HUES64 (cell line): ENCODE results near the gene SYNE1.

Source experiments
- H3K27ac ChIP-seq: 2 replicates; pipeline ENCODE4 v1.7.0; 2013; ENCODE audit warnings: low read depth, low read length, inconsistent platforms
- H3K27me3 ChIP-seq: 2 replicates; pipeline ENCODE4 v1.6.1; 2013; ENCODE audit warnings: mild to moderate bottlenecking, low read length; ENCODE audit not compliant: insufficient read depth
- H3K36me3 ChIP-seq: 2 replicates; pipeline ENCODE4 v1.6.1; 2013; ENCODE audit warnings: mild to moderate bottlenecking, low read length; ENCODE audit not compliant: insufficient read depth
- H3K4me1 ChIP-seq: 2 replicates; pipeline ENCODE4 v1.6.1; 2013; ENCODE audit warnings: mild to moderate bottlenecking, low read length, moderate library complexity; ENCODE audit not compliant: insufficient read depth
- H3K4me3 ChIP-seq: 2 replicates; pipeline ENCODE4 v1.5.1; 2013; ENCODE audit warnings: mild to moderate bottlenecking, low read length, moderate library complexity
- H3K9ac ChIP-seq: 2 replicates; pipeline ENCODE4 v1.6.1; 2013; ENCODE audit warnings: mild to moderate bottlenecking, low read depth, low read length
- H3K9me3 ChIP-seq: 2 replicates; pipeline ENCODE4 v1.6.1; 2013; ENCODE audit warnings: low read depth, low read length; ENCODE audit not compliant: insufficient read depth
- WGBS: fragments of 150-250, 120-280 bp; methylation state at CpG from one replicate; pipeline ENCODE4 v1.1.7; 2013; ENCODE audit warnings: missing lambda C conversion rate; 5-methylcytosine and 5-hydroxymethylcytosine counted together

SYNE1 gene

GRCh38 chr6:152110886-152111820, 526.0 kb downstream of the SYNE1 start:
- H3K4me1 ChIP-seq, result no peaks in the 10 kb centered on the region
- 91% methylated on average over 20 of the region's 20 CpGs for WGBS

GRCh38 chr6:152107973-152108372, 529.2 kb downstream of the SYNE1 start:
- H3K36me3 ChIP-seq, result no peaks in the 10 kb centered on the region
- H3K27ac ChIP-seq, result no peak overlapping the region
- no peaks in the 10 kb centered on the region; the same call in 1 of the 2 replicates for H3K4me1 ChIP-seq
- H3K9ac ChIP-seq, result no peak overlapping the region
- H3K4me3 ChIP-seq, result no peak overlapping the region
- no peaks in the 10 kb centered on the region for H3K27me3 ChIP-seq
- no peaks in the 10 kb centered on the region for H3K9me3 ChIP-seq
- 91% methylated on average over 4 of the region's 4 CpGs for WGBS

More at GRCh38 chr6:152110886-152111820, 526.0 kb downstream of the SYNE1 start:
- Histone ChIP-seq H3K27me3 (no peaks in the 10 kb centered on the region), H3K9ac (no peak overlapping the region), H3K36me3 (no peaks in the 10 kb centered on the region), H3K4me3 (no peak overlapping the region), H3K27ac (no peak overlapping the region), H3K9me3 (no peaks in the 10 kb centered on the region)

GRCh38 chr6:152100183-152100618, 537.0 kb downstream of the SYNE1 start:
- no peaks in the 10 kb centered on the region for H3K27me3 ChIP-seq
- H3K9ac ChIP-seq, result no peak overlapping the region
- no peak overlapping the region for H3K4me3 ChIP-seq
- H3K27ac ChIP-seq, result no peak overlapping the region
- peaks cover 12% of the 10 kb centered on the region; the same call in 1 of the 2 replicates for H3K4me1 ChIP-seq
- H3K9me3 ChIP-seq, result no peaks in the 10 kb centered on the region
- 76% methylated on average over 6 of the region's 7 CpGs for whole genome bisulfite sequencing
- no peaks in the 10 kb centered on the region for H3K36me3 ChIP-seq

DNA sequence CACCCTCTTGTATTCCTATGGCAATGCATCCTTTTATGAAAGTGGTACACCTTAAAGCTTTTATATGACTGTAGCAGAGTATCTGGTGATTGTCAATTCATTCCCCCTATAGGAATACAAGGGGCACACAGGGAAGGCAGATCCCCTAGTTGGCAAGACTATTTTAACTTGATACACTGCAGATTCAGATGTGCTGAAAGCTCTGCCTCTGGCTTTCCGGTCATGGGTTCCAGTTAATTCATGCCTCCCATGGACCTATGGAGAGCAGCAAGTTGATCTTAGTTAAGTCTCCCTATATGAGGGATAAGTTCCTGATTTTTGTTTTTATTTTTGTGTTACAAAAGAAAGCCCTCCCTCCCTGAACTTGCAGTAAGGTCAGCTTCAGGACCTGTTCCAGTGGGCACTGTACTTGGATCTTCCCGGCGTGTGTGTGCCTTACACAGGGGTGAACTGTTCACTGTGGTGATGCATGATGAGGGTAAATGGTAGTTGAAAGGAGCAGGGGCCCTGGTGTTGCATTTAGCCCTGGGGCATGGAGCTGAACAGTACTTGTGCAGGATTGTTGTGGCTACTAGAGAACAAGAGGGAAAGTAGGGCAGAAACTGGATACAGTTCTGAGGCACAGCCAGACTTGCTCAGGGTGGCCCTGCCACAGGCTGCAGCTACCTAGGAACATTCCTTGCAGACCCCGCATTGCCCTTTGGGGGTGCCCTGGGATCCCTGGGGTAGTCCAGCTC, 537.5 kb downstream of the SYNE1 start:
- Histone ChIP-seq H3K9me3 (no peaks in the 10 kb centered on the region), H3K4me1 (peaks cover 12% of the 10 kb centered on the region; the same call in 1 of the 2 replicates), H3K9ac (no peak overlapping the region), H3K4me3 (no peak overlapping the region), H3K27me3 (no peaks in the 10 kb centered on the region), H3K36me3 (no peaks in the 10 kb centered on the region), H3K27ac (no peak overlapping the region)
- 92% methylated on average over 4 of the region's 4 CpGs for WGBS

DNA sequence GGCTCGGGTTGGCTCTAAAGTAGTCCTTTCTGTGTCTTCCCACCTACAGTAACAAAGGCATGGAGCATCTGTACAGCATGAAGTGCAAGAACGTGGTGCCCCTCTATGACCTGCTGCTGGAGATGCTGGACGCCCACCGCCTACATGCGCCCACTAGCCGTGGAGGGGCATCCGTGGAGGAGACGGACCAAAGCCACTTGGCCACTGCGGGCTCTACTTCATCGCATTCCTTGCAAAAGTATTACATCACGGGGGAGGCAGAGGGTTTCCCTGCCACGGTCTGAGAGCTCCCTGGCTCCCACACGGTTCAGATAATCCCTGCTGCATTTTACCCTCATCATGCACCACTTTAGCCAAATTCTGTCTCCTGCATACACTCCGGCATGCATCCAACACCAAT, 538.5 kb downstream of the SYNE1 start:
- peaks cover 12% of the 10 kb centered on the region; the same call in 1 of the 2 replicates for H3K4me1 ChIP-seq
- H3K9me3 ChIP-seq, result no peaks in the 10 kb centered on the region
- H3K36me3 ChIP-seq, result no peaks in the 10 kb centered on the region
- H3K4me3 ChIP-seq, result no peak overlapping the region
- no peak overlapping the region for H3K9ac ChIP-seq
- 95% methylated on average over 14 of the region's 14 CpGs for WGBS
- H3K27me3 ChIP-seq, result no peaks in the 10 kb centered on the region
- no peak overlapping the region for H3K27ac ChIP-seq

- no peaks in the 10 kb centered on the region for H3K27me3 ChIP-seq
- H3K4me3 ChIP-seq, result no peak overlapping the region
- H3K9ac ChIP-seq, result no peak overlapping the region
- no peak overlapping the region for H3K27ac ChIP-seq
- no peaks in the 10 kb centered on the region for H3K9me3 ChIP-seq
- H3K36me3 ChIP-seq, result no peaks in the 10 kb centered on the region
- peaks cover 12% of the 10 kb centered on the region; the same call in 1 of the 2 replicates for H3K4me1 ChIP-seq
- WGBS, result 82% methylated on average over 3 of the region's 5 CpGs
These were observed 540.2 kb downstream of the SYNE1 start for GRCh38 chr6:152096863-152097496.

GRCh38 chr6:152094992-152095592, 542.1 kb downstream of the SYNE1 start:
- no peaks in the 10 kb centered on the region for H3K36me3 ChIP-seq
- peaks cover 4% of the 10 kb centered on the region; the same call in 1 of the 2 replicates for H3K4me1 ChIP-seq
- no peak overlapping the region for H3K9ac ChIP-seq
- H3K27me3 ChIP-seq, result no peaks in the 10 kb centered on the region
- H3K9me3 ChIP-seq, result no peaks in the 10 kb centered on the region
- WGBS, result 90% methylated on average over 3 of the region's 3 CpGs
- H3K4me3 ChIP-seq, result no peak overlapping the region
- no peak overlapping the region for H3K27ac ChIP-seq

DNA sequence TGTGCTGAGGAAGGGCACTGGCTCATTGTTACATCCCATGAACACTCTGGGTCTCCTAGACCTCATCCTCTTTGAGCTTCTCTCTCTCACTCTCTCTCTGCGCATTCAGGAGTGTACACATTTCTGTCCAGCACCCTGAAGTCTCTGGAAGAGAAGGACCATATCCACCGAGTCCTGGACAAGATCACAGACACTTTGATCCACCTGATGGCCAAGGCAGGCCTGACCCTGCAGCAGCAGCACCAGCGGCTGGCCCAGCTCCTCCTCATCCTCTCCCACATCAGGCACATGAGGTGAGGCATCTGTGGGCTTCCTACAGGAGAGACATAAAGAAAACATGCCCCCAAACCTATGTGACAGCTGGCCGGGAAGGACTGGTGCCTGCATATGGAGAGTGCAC, 542.9 kb downstream of the SYNE1 start:
- no peaks in the 10 kb centered on the region for H3K36me3 ChIP-seq
- H3K4me1 ChIP-seq, result no peaks in the 10 kb centered on the region
- WGBS, result 91% methylated on average over 4 of the region's 4 CpGs
- no peaks in the 10 kb centered on the region for H3K27me3 ChIP-seq
- H3K27ac ChIP-seq, result no peak overlapping the region
- no peak overlapping the region for H3K4me3 ChIP-seq
- no peaks in the 10 kb centered on the region for H3K9me3 ChIP-seq
- H3K9ac ChIP-seq, result no peak overlapping the region

- WGBS, result 73% methylated on average over 6 of the region's 6 CpGs
- Histone ChIP-seq H3K4me3 (no peak overlapping the region), H3K27me3 (no peaks in the 10 kb centered on the region), H3K36me3 (no peaks in the 10 kb centered on the region), H3K9me3 (no peaks in the 10 kb centered on the region), H3K4me1 (no peaks in the 10 kb centered on the region), H3K9ac (no peak overlapping the region), H3K27ac (no peak overlapping the region)
These were observed 543.5 kb downstream of the SYNE1 start for GRCh38 chr6:152093711-152094110.

- H3K9me3 ChIP-seq, result no peaks in the 10 kb centered on the region
- H3K4me3 ChIP-seq, result no peak overlapping the region
- H3K27ac ChIP-seq, result no peak overlapping the region
- no peaks in the 10 kb centered on the region for H3K27me3 ChIP-seq
- 96% methylated on average over 4 of the region's 4 CpGs for WGBS
- H3K9ac ChIP-seq, result no peak overlapping the region
- no peaks in the 10 kb centered on the region for H3K36me3 ChIP-seq
- no peaks in the 10 kb centered on the region for H3K4me1 ChIP-seq
These were observed 545.3 kb downstream of the SYNE1 start for GRCh38 chr6:152091851-152092341.
